Medulla oblongata (tissue), 1 donor: ENCODE measurements around the gene CDH6.
"Not testable (repeated sequence)": the region's sequence is repeated elsewhere in the genome, so short reads cannot be mapped to it uniquely, and the experiment has no call there.

ENCODE experiments used
- DNase-seq: peaks from one replicate; pipeline ENCODE4 v3.0.0-alpha.2; 2015; ENCODE audit errors: extremely low spot score

The CDH6 gene

DNA sequence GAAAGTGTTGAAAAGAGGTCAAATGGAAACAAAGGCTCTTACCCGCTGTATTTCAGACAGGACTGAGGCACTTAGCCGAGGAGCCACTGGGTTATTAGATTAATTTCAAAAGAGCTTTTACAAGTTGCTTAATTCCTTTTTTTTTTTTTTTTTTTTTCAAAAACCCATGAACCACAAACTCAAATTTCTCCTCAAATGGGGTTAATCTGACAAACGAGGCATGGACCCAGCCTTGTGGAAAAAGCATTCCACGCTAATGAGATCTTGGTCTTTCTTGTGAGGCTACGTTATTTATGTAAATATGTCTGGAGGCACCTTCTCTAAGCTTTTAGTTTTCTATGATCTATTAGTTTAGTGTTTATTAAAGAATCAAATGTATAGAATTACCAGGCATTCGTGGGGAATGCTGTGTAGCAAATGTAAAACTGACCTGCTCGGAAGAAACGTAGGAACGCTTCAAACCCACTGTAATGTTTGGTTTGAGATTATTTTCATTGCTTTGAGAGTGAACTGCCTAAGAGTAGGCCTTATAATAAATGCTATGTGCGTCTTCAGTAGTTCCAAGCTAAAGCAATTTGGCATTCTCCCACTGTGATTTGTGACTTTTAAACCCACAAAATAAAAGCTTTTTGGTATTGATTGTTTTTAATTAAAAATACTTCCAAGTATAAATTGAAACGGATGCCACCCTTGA, 134.7 kb downstream of the CDH6 start:
- DNase-seq = no peak

DNA sequence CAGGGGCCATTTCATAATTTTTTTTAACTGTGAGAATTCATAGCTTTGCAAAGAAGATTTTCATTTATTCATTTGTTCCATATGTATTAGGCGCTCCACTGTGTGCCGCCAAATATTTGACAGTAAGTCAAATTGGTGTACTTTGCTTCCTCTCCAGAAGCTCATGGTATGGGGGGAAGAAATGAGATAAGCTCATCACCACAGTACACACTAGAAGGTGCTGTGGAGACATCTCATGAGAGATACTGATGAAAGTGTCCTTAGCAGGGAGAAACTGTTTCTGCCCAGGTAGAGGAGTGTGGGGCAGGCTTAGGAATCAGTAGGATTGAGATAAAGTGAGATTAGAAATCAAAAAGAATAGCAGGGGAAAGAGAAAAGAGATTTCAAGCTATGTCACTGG, 136.2 kb downstream of the CDH6 start:
- no peak for DNase-seq

DNA sequence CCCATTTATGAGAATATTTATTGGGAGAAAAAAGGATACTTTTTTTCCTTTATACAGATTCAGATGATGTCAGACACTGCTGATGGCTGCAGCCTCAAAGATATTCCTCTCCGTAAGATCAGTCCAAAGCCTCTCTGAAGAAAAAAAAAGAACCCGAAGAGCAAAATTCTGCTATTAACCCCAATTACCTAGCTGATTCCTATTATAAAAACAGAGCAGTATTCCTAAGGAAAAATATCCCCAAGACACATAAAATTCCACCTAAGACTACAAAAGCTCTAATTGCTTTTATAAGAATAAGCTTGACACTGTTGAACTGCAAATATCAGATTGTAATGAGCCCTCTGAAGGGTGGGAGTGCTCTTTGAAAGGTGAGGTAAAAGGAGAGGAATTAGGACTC, 138.7 kb downstream of the CDH6 start:
- DNase-seq = no peak

DNA sequence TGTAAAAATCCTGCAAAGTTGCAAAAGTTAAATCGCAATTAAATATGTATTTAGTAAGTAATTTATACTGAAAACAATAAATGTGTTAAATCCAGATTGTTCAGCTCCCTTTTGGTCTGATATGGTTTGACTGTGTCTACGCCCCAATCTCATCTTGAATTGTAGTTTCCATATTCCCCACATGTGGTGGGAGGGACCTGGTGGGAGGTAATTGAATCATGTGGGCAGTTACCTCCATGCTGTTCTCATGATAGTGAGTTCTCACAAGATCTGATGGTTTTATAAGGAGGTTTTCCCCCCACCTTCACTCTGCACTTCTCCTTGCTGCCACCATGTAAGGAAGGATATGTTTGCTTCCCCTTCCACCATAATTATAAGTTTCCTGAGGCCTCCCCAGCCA, 140.0 kb downstream of the CDH6 start:
- no peak for DNase-seq

DNA sequence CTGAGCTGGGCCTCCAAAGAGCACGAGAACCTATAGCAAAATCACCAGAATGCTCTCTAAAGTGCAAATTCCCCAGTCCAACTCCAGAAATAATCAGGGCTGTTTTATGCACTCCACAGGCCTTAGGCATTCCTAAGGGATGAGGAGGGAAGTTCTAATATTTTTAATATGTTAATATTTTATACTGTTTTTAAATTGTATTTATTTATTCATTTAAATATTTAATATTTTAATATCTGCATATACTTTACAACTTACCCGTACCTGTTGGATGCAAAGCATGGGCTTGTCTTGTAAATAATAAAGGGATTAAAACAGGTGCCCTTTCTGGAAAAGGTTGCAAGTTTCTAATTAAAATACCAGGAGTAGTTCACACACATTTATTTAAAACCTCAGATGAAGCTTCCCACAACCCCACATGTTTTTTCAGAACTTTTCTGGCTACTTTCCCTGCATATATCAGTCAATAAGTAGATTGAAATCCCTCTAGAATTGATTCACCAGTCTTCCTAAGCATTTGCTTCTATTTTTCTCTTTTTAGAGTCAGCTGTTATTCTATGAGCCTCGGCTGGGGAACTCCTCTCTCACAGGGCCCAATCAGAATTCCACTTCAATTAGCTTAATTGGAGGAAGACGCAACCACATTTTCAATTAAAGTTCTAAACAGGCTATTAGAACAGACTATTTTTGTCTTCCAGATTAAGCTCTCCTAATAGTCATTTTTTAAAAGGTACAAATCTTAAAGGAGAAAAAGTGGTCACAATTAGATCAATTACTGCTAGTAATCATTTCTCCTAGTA, 140.8 kb downstream of the CDH6 start:
- DNase-seq = no peak

DNA sequence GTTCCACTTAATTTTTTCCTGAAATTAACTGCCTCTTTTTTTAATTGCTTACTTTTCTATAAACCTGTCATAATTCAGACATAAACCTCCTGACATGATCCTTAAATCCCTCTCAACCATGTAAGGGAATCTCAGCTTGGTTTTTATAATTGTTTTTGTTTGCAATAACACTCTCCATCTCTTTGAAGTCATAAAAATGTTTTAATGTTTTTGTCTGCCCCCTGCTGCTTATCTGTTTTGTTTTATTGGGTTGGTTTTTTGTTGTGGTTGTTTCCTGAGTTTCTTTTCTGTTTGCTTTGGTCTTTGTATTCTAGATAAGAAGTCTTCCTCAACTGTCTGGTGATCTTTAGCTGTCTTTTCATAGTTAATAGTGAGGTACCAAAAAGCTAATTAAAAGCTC, 142.0 kb downstream of the CDH6 start:
- no peak for DNase-seq

DNA sequence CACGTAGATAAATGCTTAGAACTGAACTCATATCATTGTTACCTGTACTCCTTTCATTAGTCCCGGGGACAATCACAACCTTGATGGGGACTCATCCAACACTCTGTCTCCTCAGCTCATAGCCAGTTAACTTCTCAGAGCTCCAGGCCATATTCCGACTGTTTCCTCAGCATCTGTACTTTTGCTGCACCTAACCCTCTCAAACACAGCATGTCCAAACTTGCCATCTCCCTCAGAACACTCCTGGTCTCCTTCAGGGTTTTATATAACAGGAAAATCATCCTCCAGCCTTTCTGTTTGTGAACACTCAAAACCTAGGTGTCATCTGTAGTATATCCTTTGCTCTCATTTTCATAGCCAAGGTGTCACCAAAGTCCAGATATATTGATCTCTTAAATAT, 150.5 kb downstream of the CDH6 start:
- DNase-seq = no peak

DNA sequence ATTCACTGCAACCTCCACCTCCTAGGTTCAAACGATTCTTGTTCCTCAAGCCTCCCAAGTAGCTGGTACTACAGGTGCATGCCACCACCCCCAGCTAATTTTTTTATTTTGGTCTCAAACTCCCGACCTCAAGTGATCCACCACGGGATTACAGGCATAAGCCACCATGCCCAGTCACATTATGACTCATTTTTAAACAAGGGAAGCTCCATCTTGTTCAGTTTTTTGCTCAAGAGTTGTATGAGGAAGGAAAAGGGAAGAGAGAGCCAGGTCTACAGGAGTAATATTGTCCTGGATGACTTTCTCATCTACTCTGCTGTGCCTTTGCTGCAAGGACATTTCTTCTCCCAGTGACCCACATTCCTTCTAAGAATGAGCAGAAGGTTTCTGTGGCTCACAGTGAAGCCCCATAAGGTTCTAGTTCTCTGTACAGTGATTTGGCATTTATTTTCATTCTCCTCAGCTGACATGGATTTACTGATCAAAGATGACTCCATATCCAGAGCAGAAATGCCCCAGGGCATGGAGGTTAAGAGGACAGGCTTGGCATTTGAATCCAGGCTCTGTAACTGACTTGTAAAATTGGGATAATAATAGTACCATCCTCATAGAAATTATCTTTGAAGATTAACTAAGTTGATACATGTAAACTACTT, 153.5 kb downstream of the CDH6 start:
- no peak for DNase-seq

DNA sequence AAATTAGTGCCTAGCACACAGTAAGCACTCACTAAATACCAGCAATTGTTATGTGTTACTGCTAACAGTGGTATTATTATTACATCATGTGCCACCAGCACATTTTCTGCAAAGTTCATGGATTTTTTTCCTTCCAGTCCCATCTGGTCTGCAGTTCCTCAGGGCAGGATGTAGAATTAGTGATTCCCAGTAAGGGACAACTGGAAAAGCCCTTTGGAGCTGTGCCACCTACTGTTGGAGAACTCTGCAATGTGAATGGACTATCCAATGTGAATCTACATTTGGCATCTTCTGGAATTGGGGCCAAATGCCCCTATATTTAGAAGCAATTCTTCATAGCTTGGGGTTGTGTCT, 154.0 kb downstream of the CDH6 start:
- DNase-seq = no peak

DNA sequence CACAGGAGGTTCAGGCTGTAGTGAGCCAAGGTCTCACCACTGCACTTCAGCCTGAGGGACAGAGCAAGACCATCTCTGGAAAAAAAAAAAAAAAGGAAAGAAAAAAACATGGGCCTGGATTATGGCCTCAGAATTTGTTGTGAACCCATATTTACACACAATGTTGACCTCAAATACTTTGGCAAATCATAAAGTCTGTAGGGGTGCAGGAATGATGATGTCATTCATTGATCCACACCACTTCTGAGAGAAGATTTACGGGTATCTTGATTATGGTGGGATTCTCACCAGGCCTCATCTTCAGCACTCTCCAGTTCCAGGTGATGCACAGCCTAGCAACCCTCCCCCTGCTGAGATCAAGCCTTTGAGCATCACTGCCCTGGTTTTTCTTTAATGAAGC, 156.9 kb downstream of the CDH6 start:
- DNase-seq = no peak

DNA sequence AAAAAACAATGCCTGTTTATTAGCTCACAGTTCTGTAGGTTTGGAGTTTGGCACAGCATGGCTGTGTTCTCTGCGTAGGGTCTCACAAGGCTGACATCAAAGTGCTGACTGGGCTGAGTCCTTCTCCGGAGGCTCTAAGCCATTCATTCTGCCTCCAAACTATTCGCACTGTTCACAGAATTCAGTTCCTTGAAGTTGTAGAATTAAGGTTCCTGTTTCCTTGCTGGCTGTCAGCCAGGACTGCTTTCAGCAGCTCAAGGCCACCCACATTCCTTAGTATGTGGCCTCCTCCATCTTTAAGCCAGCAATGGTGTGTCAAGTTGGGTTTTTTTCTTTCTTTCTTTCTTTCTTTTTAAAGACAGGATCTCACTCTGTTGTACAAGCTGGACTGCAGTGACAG, 161.9 kb downstream of the CDH6 start:
- DNase-seq = no peak

DNA sequence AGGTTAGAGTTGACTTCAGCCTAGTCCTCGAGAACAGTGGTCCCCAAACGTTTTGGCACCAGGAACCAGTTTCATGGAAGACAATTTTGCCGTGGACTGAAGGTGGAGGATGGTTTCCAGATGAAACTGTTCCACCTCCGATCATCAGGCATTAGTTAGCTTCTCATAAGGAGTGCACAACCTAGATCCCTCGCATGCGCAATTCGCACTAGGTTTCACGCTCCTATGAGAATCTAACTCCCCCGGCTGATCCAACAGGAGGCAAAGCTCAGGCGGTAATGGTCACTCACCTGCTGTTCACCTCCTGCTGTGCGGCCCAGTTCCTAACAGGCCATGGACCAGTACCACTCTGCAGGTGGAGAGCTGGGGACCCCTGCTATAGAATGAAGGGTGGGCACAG, 163.6 kb downstream of the CDH6 start:
- DNase-seq = no peak

DNA sequence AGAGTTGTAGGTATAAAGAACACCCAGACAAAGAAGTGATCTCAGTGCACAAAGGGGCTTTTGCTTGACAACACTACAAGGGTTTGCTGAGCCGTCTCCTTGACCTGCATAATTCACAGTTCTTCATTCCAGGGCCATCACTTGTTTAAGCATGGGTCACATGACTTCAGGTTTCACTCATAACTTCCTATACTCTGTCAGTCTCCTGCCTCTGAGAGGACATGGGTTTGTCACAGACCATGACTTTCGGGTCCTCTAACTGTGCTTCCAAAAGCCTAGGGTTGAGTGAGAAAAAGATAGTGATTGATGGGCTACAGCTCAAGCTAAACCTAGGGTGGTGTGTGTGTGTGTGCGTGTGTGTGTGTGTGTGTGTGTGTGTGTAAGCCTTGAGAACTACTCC, 166.4 kb downstream of the CDH6 start:
- no peak for DNase-seq

DNA sequence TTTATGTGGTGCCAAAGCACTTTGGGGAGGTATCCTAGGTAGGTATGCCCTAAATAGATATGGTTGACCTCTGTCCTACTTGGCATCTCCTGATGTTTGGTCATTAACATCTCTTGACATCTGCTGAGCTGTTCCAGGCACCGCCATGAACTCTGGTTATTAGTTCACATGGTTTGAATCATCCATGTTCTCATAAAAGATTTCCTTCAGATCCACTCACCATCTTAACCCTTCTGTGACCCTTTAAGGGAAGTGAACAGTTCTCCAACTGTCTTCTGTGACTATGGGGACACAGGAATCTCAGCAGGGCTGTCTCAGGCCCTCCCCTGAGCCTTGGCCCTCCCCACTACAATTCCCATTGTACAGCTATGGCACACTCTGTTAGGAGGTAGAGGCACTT, 167.7 kb downstream of the CDH6 start:
- no peak for DNase-seq

DNA sequence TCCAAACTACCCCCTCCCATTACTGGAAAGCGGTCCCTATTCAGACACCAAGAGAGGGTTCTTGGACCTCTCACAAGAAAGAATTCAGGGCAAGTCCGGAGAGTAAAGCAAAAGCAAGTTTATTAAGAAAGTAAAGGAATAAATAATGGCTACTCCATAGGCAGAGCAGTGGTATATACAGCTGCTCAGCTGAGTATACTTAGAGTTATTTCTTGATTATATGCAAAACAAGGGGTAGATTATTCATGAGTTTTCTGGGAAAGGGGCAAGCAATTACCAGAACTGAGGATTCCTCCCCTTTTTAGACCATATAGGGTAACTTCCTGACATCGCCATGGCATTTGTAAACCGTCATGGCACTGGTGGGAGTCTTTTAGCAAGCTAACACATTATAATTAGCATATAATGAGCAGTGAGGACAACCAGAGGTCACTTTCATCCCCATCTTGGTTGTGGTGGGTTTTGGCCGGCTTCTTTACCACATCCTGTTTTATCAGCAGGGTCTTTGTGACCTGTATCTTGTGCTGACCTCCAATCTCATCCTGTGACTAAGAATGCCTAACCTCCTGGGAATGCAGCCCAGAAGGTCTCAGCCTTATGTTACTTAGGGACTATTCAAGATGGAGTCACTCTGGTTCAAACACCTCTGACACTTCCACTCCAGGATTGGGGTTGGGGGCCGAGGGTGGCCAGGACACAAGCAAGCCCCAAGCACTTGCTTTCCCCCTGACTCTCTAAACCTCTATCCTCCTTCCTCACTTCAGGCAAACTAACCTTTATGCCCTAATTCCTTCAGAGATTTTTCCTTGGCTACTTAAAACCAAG, 168.4 kb downstream of the CDH6 start:
- not testable (repeated sequence) for DNase-seq

DNA sequence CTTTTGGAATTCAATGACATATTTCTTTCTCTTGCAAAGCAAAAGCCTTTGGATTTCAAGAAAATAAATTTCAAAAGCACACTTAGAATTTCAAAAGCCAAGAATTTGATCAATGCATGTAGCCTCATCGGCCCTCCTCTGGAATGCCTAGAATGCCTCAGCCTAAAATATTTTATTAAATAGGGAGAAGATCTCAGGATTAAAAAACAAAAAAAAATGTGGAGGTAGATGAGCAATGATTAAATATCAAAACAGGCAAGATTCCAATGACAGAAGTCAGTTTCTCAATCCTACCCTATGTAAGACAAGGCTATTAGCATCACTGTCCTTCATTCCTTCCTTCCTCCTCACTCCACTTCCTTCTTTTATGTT, 169.0 kb downstream of the CDH6 start:
- no peak for DNase-seq

DNA sequence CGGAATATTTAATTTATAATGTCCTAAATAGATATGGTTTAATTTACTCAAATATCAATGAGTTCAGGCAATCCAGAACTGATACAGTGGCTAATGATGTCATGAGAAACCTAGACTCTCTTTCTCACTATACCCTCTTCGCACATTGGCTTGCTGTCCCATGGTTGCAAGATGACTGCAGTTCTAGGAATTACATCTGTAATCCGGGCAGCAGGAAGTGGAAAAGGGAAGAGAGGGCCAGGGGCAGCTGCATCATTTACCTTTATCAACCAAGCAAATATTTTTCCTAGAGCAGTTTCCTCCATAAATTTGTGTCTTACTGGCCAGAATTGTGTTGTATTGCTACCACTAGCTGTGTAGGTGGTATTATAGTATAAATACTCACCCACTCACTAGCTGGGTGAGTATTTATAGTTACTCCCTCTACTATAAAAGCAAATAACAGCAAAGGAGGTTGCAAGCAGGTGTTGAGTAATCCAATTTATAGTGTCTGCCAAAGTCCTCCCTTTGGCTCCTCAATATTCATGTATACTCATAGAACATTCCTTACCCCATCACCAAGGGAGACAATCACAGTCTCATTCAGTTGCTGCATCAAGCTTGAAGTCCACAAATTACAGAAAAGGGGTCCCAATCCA, 169.6 kb downstream of the CDH6 start:
- DNase-seq = no peak

DNA sequence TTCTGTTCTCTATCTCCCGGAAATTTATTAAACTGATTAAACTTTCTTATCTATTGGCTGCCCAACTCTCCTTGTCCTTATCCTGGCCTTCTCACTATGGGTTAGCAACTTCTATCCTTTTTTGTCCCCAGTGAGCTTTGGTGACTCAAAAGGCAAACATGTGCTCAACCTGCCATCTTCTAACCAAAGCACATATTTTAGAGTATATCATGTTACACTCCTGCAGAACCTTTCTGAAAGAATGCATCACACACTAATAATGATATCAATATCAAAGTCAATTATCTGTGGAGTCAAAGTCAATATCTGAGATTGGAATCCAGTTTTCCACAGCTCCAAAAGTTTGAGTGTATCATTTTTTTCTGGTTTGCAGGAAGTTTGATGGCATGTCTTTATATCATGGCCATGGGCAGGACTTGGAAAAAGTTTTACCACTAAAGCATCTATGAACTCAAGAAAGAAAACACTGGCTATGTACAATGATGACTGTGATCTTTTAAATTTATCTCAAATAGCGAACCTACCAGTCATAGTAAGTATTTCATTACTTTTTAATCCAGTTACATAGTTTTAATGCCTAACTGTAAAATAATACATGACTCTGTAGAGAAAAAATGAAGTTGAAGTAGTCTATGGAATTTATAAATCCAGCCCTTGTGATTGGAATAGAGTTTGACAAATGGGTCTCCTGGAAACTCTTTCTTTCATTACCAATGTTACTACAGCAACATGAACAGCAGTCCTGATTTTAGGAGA, 171.6 kb downstream of the CDH6 start:
- no peak for DNase-seq

DNA sequence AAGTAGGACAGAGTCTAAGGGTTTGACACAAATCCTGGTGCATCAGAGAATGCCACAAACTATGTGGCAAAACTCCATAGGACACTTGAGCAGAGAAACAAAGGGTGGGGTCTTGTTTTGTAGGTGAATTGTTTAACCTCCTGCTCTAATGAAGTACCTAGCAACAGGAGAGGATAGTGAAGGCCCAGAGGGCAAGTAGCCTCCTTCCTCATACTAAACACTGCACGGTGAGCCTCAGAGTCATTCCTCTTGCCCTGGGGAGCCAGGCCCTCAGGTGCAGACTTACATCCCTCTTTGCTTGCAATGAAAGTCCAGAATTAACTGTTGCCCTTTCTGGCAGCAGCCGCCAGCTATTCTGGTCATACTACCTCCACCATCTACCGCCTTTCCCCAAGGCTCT, 172.3 kb downstream of the CDH6 start:
- DNase-seq = no peak

DNA sequence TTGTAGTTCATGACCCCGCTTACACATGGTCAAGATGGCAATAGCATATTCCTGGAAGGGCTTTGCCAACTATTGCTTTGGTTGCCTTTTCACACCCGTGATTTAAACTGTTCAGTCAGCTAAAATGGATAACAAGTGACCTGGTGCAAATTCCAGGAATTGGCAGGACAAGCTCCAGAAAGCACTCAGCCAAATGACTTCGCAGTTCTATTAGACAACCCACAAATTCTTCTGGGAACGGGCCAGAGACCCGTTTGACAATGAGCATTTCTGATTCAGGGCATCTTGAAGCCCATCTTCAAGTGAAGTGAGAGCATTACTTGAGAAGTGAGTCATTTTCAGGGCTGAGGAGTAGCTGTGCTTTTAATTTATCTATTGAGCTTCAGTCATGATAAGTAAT, 173.5 kb downstream of the CDH6 start:
- DNase-seq = peak; percentile 22

DNA sequence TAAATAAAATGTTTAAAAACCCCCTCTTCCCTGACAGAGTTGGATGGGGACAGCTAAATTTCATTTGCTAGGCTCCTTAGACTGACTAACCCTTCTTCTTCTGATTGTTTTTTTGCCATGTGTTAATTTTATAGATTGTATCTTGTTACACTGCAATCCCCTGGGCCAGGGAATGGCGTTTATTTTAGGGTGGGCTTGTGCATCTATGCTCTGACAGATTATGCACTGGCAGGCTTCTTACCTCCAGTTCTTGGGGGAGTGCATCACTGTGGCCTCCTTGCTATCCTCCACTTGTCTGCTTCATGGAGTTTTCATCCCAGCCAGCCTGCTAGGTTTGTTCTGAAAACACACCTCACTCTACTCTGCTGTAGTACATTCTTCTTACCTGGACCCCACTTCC, 178.6 kb downstream of the CDH6 start:
- no peak for DNase-seq
